Lower lobe of right lung (tissue), 2 donors: ENCODE results near the gene HK1. TPM values are rescaled to one million over a fixed set of nuclear protein-coding genes. Genes with fewer than 3 reads are reported as not detected.

Source experiments
- ATAC-seq, 2 donors: fragments of 200-7000 bp; cut with Tn5 transposase; one replicate each; pipeline ENCODE4 v1.9.1; 2020 to 2022; ENCODE audit warnings: mild to moderate bottlenecking in 2 of 2, moderate library complexity in 2 of 2
- DNase-seq: peaks from one replicate; pipeline ENCODE4 v3.0.0-alpha.2; 2020
- H3K27ac ChIP-seq: fragments of 200-600 bp; one replicate; pipeline ENCODE4 v1.8.0; 2022
- H3K27me3 ChIP-seq: fragments of 200-600 bp; one replicate; pipeline ENCODE4 v1.8.0; 2022; ENCODE audit warnings: low read depth
- H3K36me3 ChIP-seq: fragments of 200-600 bp; one replicate; pipeline ENCODE4 v1.8.0; 2022; ENCODE audit warnings: mild to moderate bottlenecking
- H3K4me1 ChIP-seq: fragments of 200-600 bp; one replicate; pipeline ENCODE4 v1.8.0; 2022
- H3K4me3 ChIP-seq: fragments of 200-600 bp; one replicate; pipeline ENCODE4 v1.8.0; 2022; ENCODE audit warnings: mild to moderate bottlenecking
- H3K9me3 ChIP-seq: fragments of 200-600 bp; one replicate; pipeline ENCODE4 v1.8.0; 2022
- CTCF ChIP-seq: fragments of 200-600 bp; IDR thresholded peaks from one replicate; pipeline ENCODE4 v1.8.0; 2022; ENCODE audit warnings: antibody characterized with exemption, mild to moderate bottlenecking
- intact Hi-C: fragments of 100-400 bp; cut with DNase I; formaldehyde crosslinking; loops from one replicate; pipeline ENCODE4 v1.11.0; 2022
- total RNA-seq: library from RNA; stranded (reverse); fragmentation: NEBNext Ultra II Directional; extraction: Animal tissue kit (Norgen Biotek cat#: 25700); gene quantifications from one replicate; pipeline ENCODE4 v1.2.1, GENCODE V29; 2021
- donor health status: DM: no; HTN: yes; CAD: no; lungs with severe emphysema.

HK1 gene
- total RNA-seq, 1 donor from 2014 or later: 85.1 TPM

- Histone ChIP-seq H3K4me1 (peaks cover 13% of the 10 kb centered on the region), H3K36me3 (no peaks in the 10 kb centered on the region), H3K9me3 (no peaks in the 10 kb centered on the region), H3K27ac (no peak overlapping the region), H3K4me3 (no peak overlapping the region), H3K27me3 (no peaks in the 10 kb centered on the region)
- DNase-seq (no peak), ATAC-seq (no peak)
- no peak for TF ChIP-seq CTCF
- intact Hi-C loops: no loop called here
Measured at GRCh38 chr10:69234447-69234846, 43.8 kb upstream of the HK1 start.

DNA sequence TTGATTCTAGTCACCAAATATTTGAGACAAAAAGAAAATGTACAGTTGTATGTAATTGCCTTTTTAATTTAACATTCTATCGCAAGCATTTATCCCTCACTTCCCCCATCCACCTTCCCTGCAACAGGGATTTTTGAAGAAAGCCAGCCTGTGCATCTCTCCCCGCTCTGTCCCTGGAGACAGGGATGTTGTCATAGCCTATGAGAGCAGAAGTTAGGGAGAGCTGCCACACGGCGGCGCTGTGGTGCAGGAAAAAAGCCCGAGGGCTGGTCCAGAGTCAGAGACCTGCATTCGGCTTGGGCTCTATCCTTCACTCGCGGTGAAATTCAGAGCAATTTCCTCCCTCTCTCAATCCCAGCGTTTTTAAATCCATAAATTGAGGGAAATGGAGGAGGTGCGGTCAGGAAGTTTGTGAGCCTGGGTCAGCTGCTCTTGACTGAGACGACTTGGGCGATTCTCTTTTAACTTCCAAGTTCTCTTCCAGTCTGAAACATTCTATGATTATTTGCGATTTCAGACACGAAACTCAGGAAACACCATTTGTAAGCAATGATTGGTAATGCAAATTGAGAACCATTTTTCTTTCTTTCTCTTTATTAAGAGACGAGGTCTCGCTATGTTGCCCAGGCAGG lies 40.7 kb upstream of the HK1 start:
- no peaks in the 10 kb centered on the region for H3K9me3 ChIP-seq
- H3K36me3 ChIP-seq: no peaks in the 10 kb centered on the region
- H3K4me3 ChIP-seq: no peak overlapping the region
- peak; percentile 96 for ATAC-seq
- H3K27me3 ChIP-seq: no peaks in the 10 kb centered on the region
- TF ChIP-seq CTCF: peak; percentile 91
- DNase-seq: peak; percentile 89
- peaks cover 23% of the 10 kb centered on the region for H3K4me1 ChIP-seq
- no peak overlapping the region for H3K27ac ChIP-seq
- intact Hi-C loops: loop anchor here (5.0 kb wide), 1 partner anchor 155 kb away; no protein-coding TSS in a partner anchor

- Histone ChIP-seq H3K4me1 (peaks cover 23% of the 10 kb centered on the region), H3K27me3 (no peaks in the 10 kb centered on the region), H3K9me3 (no peaks in the 10 kb centered on the region), H3K27ac (no peak overlapping the region), H3K36me3 (no peaks in the 10 kb centered on the region), H3K4me3 (no peak overlapping the region)
- intact Hi-C loops: loop anchor here (5.0 kb wide), 1 partner anchor 153 kb away; no protein-coding TSS in a partner anchor
- no peak for DNase-seq
- no peak for ATAC-seq
- TF ChIP-seq CTCF: no peak
Measured at GRCh38 chr10:69239136-69239535, 39.2 kb upstream of the HK1 start.

DNA sequence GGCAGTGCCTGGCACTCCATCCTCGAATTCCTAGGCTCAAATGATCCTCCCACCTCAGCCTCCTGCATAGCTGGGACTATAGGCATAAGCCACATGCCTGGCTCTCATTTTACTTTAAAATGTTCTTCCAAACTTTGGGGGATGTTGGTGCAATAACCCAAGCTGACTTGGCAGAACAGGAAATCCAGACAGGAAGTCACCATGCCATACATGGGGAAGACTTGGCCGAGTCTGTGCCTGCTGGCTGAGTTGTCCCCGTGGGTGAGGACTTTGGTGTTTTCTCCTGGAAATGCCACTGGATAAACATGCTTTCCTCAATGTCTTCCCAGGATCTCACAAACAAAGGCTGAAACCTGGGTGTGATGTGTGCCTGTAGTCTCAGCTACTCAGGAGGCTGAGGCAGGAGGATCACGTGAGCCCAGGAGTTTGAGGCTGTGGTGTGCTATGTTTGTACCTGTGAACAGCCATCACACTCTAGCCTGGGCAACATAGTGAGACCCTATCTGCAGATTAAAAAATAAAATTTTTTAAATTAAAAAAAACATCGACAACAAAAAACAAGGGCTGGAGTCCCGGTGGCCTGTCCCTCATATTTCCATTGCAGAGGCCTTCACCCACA lies 38.4 kb upstream of the HK1 start:
- Histone ChIP-seq H3K27ac (no peak overlapping the region), H3K4me1 (peaks cover 23% of the 10 kb centered on the region), H3K9me3 (no peaks in the 10 kb centered on the region), H3K27me3 (no peaks in the 10 kb centered on the region), H3K36me3 (no peaks in the 10 kb centered on the region), H3K4me3 (no peak overlapping the region)
- intact Hi-C loops: loop anchor here (5.0 kb wide), 1 partner anchor 152 kb away; no protein-coding TSS in a partner anchor
- DNase-seq (no peak), ATAC-seq (peak in 1 of 2 donors; percentile 15)
- TF ChIP-seq CTCF: no peak

- no peaks in the 10 kb centered on the region for H3K36me3 ChIP-seq
- ATAC-seq (no peak), DNase-seq (no peak)
- H3K27ac ChIP-seq: no peak overlapping the region
- peaks cover 23% of the 10 kb centered on the region for H3K4me1 ChIP-seq
- H3K4me3 ChIP-seq: no peak overlapping the region
- no peaks in the 10 kb centered on the region for H3K27me3 ChIP-seq
- intact Hi-C loops: no loop called here
- H3K9me3 ChIP-seq: no peaks in the 10 kb centered on the region
- no peak for TF ChIP-seq CTCF
Measured at GRCh38 chr10:69240455-69240854, 37.8 kb upstream of the HK1 start.
